Measurements from ENCODE around the gene CDIPT.

CDIPT gene

DNA sequence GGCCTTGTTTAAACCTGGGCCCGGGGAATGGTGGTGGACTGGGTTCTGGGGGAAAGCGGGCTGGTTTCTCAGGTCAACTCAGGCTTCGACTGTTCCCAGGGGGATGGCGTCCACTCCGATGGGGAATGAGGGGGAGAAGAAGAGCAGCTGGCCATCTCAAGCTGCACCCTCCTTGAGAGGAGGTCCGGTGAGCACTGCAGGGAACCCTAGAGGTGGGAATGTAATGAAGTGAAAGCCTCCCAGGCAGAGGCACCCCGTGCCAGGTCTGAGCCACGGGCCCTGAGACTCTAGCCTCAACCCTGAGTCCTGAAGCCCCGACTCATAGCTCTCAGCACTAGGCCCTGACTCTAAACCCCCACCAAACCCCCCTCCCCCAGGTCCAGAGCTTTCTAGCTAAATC lies 1.2 kb upstream of the CDIPT start:
- Histone ChIP-seq H3K9ac (ENCODE audit: low read depth, low read length, poor library complexity) (peak overlapping the region; percentile 18), H3K18ac (ENCODE audit: low read length) (no peak overlapping the region), H3K4me1 (ENCODE audit: control insufficient read depth in 2 of 2, insufficient read depth in 1 of 2, low read depth in 1 of 2, low read length in 2 of 2) (peaks cover 4 to 8% of the 10 kb centered on the region in 2 donors), H3K4ac (ENCODE audit: low read length) (no peak overlapping the region), H2BK120ac (ENCODE audit: low read depth, low read length) (no peak overlapping the region), H2BK5ac (ENCODE audit: low read length) (no peak overlapping the region), H3K27me3 (ENCODE audit: control insufficient read depth in 3 of 3, insufficient read depth in 3 of 3, low read depth in 1 of 3, low read length in 3 of 3) (no peaks in the 10 kb centered on the region), H3K9me3 (replicated peaks in 1 of 2; ENCODE audit: control insufficient read depth in 2 of 2, insufficient read depth in 1 of 2, low read depth in 1 of 2, low read length in 2 of 2) (no peaks in the 10 kb centered on the region), H3K36me3 (replicated peaks in 1 of 2; ENCODE audit: control insufficient read depth in 2 of 2, insufficient read depth in 2 of 2, low read length in 2 of 2) (peaks cover 11 to 15% of the 10 kb centered on the region in 2 donors), H4K91ac (ENCODE audit: low read depth, low read length, poor library complexity) (no peak overlapping the region), H2BK15ac (ENCODE audit: low read length) (peak overlapping the region; percentile 86), H3K79me1 (ENCODE audit: low read depth, low read length) (peaks cover 7% of the 10 kb centered on the region), H3K27ac (replicated peaks; ENCODE audit: low read length) (no peak overlapping the region), H3K4me3 (ENCODE audit: low read length in 2 of 2) (no peak overlapping the region), H4K8ac (ENCODE audit: low read depth, low read length) (no peak overlapping the region), H3K14ac (ENCODE audit: low read length) (no peak overlapping the region), H2AK5ac (ENCODE audit: low read depth, low read length) (peak overlapping the region; percentile 16), H3K4me2 (ENCODE audit: insufficient read depth, low read length, poor library complexity, severe bottlenecking) (no peak overlapping the region), H3K23ac (ENCODE audit: low read depth, low read length, poor library complexity) (no peak overlapping the region), H2BK12ac (ENCODE audit: low read length) (peak overlapping the region; percentile 25), H2AFZ (ENCODE audit: low read length) (peak overlapping the region; percentile 92)
- no CpG with 5 or more reads among the region's 9 CpGs for WGBS, 2 donors (ENCODE audit: extremely low coverage in 2 of 2, insufficient read length in 2 of 2, insufficient replicate concordance in 1 of 2)
- no peak for DNase-seq (ENCODE audit: low spot score)

DNA sequence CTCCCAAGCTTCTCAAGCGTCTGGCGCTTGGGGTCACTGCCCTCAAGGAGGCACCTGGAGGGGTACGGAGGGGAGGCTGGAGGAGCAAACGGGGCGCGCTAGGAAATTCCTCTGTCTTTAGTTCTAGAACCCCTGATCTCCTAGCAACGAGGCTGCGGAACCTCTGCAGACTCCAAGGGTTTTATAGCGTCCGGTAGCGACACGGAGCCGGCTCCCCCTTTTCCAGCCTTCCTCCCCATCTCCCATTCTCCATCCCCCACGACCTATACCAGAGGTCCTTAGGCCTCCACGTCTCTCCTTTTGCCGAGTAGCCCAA lies 601 bp upstream of the CDIPT start:
- Histone ChIP-seq H2BK15ac (ENCODE audit: low read length) (peak overlapping the region; percentile 86), H3K36me3 (replicated peaks in 1 of 2; ENCODE audit: control insufficient read depth in 2 of 2, insufficient read depth in 2 of 2, low read length in 2 of 2) (peaks cover 17 to 21% of the 10 kb centered on the region in 2 donors), H2AFZ (ENCODE audit: low read length) (peak overlapping the region; percentile 92), H4K8ac (ENCODE audit: low read depth, low read length) (peak overlapping the region; percentile 83), H3K14ac (ENCODE audit: low read length) (peak overlapping the region; percentile 77), H3K4me1 (ENCODE audit: control insufficient read depth in 2 of 2, insufficient read depth in 1 of 2, low read depth in 1 of 2, low read length in 2 of 2) (peaks cover 4 to 8% of the 10 kb centered on the region in 2 donors), H3K23ac (ENCODE audit: low read depth, low read length, poor library complexity) (no peak overlapping the region), H2AK5ac (ENCODE audit: low read depth, low read length) (peak overlapping the region; percentile 87), H3K4me2 (ENCODE audit: insufficient read depth, low read length, poor library complexity, severe bottlenecking) (peak overlapping the region; percentile 18), H2BK5ac (ENCODE audit: low read length) (no peak overlapping the region), H3K4ac (ENCODE audit: low read length) (no peak overlapping the region), H2BK12ac (ENCODE audit: low read length) (no peak overlapping the region), H3K27ac (replicated peaks; ENCODE audit: low read length) (no peak overlapping the region), H3K79me1 (ENCODE audit: low read depth, low read length) (peaks cover 7% of the 10 kb centered on the region), H3K4me3 (ENCODE audit: low read length in 2 of 2) (peak overlapping the region in 1 of 2 donors; percentile 15), H3K27me3 (ENCODE audit: control insufficient read depth in 3 of 3, insufficient read depth in 3 of 3, low read depth in 1 of 3, low read length in 3 of 3) (no peaks in the 10 kb centered on the region), H4K91ac (ENCODE audit: low read depth, low read length, poor library complexity) (no peak overlapping the region), H3K18ac (ENCODE audit: low read length) (peak overlapping the region; percentile 80), H2BK120ac (ENCODE audit: low read depth, low read length) (peak overlapping the region; percentile 56), H3K9ac (ENCODE audit: low read depth, low read length, poor library complexity) (no peak overlapping the region), H3K9me3 (replicated peaks in 1 of 2; ENCODE audit: control insufficient read depth in 2 of 2, insufficient read depth in 1 of 2, low read depth in 1 of 2, low read length in 2 of 2) (no peaks in the 10 kb centered on the region)
- no CpG with 5 or more reads among the region's 16 CpGs for WGBS, 2 donors (ENCODE audit: extremely low coverage in 2 of 2, insufficient read length in 2 of 2, insufficient replicate concordance in 1 of 2)
- no peak for DNase-seq (ENCODE audit: low spot score)

GRCh38 chr16:29862383-29862883 lies 593 bp downstream of the CDIPT start:
- H3K9me3 ChIP-seq (replicated peaks in 1 of 2; ENCODE audit: control insufficient read depth in 2 of 2, insufficient read depth in 1 of 2, low read depth in 1 of 2, low read length in 2 of 2) = no peaks in the 10 kb centered on the region
- peak overlapping the region; percentile 96 for H2BK5ac ChIP-seq (ENCODE audit: low read length)
- H3K23ac ChIP-seq (ENCODE audit: low read depth, low read length, poor library complexity) = peak overlapping the region; percentile 94
- H3K4me2 ChIP-seq (ENCODE audit: insufficient read depth, low read length, poor library complexity, severe bottlenecking) = peak overlapping the region; percentile 75
- no peak overlapping the region for H3K14ac ChIP-seq (ENCODE audit: low read length)
- H2AK5ac ChIP-seq (ENCODE audit: low read depth, low read length) = peak overlapping the region; percentile 5
- peaks cover 7% of the 10 kb centered on the region for H3K79me1 ChIP-seq (ENCODE audit: low read depth, low read length)
- H2BK15ac ChIP-seq (ENCODE audit: low read length) = peak overlapping the region; percentile 94
- H2BK12ac ChIP-seq (ENCODE audit: low read length) = no peak overlapping the region
- H2AFZ ChIP-seq (ENCODE audit: low read length) = peak overlapping the region; percentile 92
- peaks cover 20 to 22% of the 10 kb centered on the region in 2 donors for H3K36me3 ChIP-seq (replicated peaks in 1 of 2; ENCODE audit: control insufficient read depth in 2 of 2, insufficient read depth in 2 of 2, low read length in 2 of 2)
- H3K18ac ChIP-seq (ENCODE audit: low read length) = peak overlapping the region; percentile 91
- no peak overlapping the region for H3K4ac ChIP-seq (ENCODE audit: low read length)
- H2BK120ac ChIP-seq (ENCODE audit: low read depth, low read length) = no peak overlapping the region
- no peaks in the 10 kb centered on the region for H3K27me3 ChIP-seq (ENCODE audit: control insufficient read depth in 3 of 3, insufficient read depth in 3 of 3, low read depth in 1 of 3, low read length in 3 of 3)
- H4K91ac ChIP-seq (ENCODE audit: low read depth, low read length, poor library complexity) = no peak overlapping the region
- H3K4me3 ChIP-seq (ENCODE audit: low read length in 2 of 2) = peak overlapping the region; percentile 77 to 96
- peaks cover 4 to 8% of the 10 kb centered on the region in 2 donors for H3K4me1 ChIP-seq (ENCODE audit: control insufficient read depth in 2 of 2, insufficient read depth in 1 of 2, low read depth in 1 of 2, low read length in 2 of 2)
- peak overlapping the region; percentile 92 for H3K9ac ChIP-seq (ENCODE audit: low read depth, low read length, poor library complexity)
- no peak for DNase-seq (ENCODE audit: low spot score)
- H3K27ac ChIP-seq (replicated peaks; ENCODE audit: low read length) = peak overlapping the region; percentile 55
- H4K8ac ChIP-seq (ENCODE audit: low read depth, low read length) = no peak overlapping the region
- WGBS, 2 donors (ENCODE audit: extremely low coverage in 2 of 2, insufficient read length in 2 of 2, insufficient replicate concordance in 1 of 2) = no CpG with 5 or more reads among the region's 27 CpGs

DNA sequence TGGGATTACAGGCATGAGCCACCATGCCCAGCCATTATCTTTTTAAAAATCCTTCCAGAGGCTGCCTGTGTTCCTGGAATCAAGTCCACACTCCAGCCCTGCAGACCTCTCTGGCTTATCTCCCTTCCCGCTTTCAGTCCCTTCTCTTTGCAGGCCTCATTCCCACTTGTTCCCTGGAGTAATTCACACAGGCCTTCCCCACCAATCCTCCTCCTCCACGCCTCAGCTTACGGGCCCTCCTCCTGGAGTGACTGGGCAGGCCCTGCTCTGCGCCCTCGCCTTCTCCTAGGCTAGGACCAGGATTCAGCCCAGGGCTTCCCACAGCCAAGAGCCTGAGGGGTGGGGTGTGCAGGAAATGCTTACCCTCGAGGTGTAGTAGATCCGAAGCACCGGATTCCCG lies 2.8 kb downstream of the CDIPT start:
- H4K91ac ChIP-seq (ENCODE audit: low read depth, low read length, poor library complexity) = no peak overlapping the region
- no peak overlapping the region for H2BK5ac ChIP-seq (ENCODE audit: low read length)
- H3K36me3 ChIP-seq (replicated peaks in 1 of 2; ENCODE audit: control insufficient read depth in 2 of 2, insufficient read depth in 2 of 2, low read length in 2 of 2) = peaks cover 20 to 22% of the 10 kb centered on the region in 2 donors
- H2BK12ac ChIP-seq (ENCODE audit: low read length) = no peak overlapping the region
- peaks cover 4 to 8% of the 10 kb centered on the region in 2 donors for H3K4me1 ChIP-seq (ENCODE audit: control insufficient read depth in 2 of 2, insufficient read depth in 1 of 2, low read depth in 1 of 2, low read length in 2 of 2)
- no peak overlapping the region for H3K4ac ChIP-seq (ENCODE audit: low read length)
- H3K4me2 ChIP-seq (ENCODE audit: insufficient read depth, low read length, poor library complexity, severe bottlenecking) = no peak overlapping the region
- no CpG with 5 or more reads among the region's 9 CpGs for WGBS, 2 donors (ENCODE audit: extremely low coverage in 2 of 2, insufficient read length in 2 of 2, insufficient replicate concordance in 1 of 2)
- no peak overlapping the region for H3K4me3 ChIP-seq (ENCODE audit: low read length in 2 of 2)
- no peak for DNase-seq (ENCODE audit: low spot score)
- H3K27me3 ChIP-seq (ENCODE audit: control insufficient read depth in 3 of 3, insufficient read depth in 3 of 3, low read depth in 1 of 3, low read length in 3 of 3) = no peaks in the 10 kb centered on the region
- H3K14ac ChIP-seq (ENCODE audit: low read length) = no peak overlapping the region
- H3K9me3 ChIP-seq (replicated peaks in 1 of 2; ENCODE audit: control insufficient read depth in 2 of 2, insufficient read depth in 1 of 2, low read depth in 1 of 2, low read length in 2 of 2) = no peaks in the 10 kb centered on the region
- no peak overlapping the region for H2AK5ac ChIP-seq (ENCODE audit: low read depth, low read length)
- no peak overlapping the region for H4K8ac ChIP-seq (ENCODE audit: low read depth, low read length)
- H3K27ac ChIP-seq (replicated peaks; ENCODE audit: low read length) = no peak overlapping the region
- no peak overlapping the region for H2BK15ac ChIP-seq (ENCODE audit: low read length)
- H3K9ac ChIP-seq (ENCODE audit: low read depth, low read length, poor library complexity) = no peak overlapping the region
- no peak overlapping the region for H3K18ac ChIP-seq (ENCODE audit: low read length)
- peaks cover 7% of the 10 kb centered on the region for H3K79me1 ChIP-seq (ENCODE audit: low read depth, low read length)
- no peak overlapping the region for H2AFZ ChIP-seq (ENCODE audit: low read length)
- no peak overlapping the region for H3K23ac ChIP-seq (ENCODE audit: low read depth, low read length, poor library complexity)
- no peak overlapping the region for H2BK120ac ChIP-seq (ENCODE audit: low read depth, low read length)

Data from neuronal stem cell (in vitro differentiated cells).